DMS 273 treated with DMSO at 0.1 percent for 48 hours (cell line): ENCODE data around the gene PODNL1.
A peak's percentile ranks its signal among the peaks of the same experiment; 100 is the strongest.
"Not testable (repeated sequence)": the region's sequence is repeated elsewhere in the genome, so short reads cannot be mapped to it uniquely, and the experiment has no call there.

Source experiments
- DNase-seq: peaks from one replicate; lab custom pipeline; 2025; lab: John Stamatoyannopoulos, UW

The PODNL1 gene

GRCh38 chr19:13923194-13923987 is 14.8 kb downstream of the PODNL1 start:
- no peak for DNase-seq

DNA sequence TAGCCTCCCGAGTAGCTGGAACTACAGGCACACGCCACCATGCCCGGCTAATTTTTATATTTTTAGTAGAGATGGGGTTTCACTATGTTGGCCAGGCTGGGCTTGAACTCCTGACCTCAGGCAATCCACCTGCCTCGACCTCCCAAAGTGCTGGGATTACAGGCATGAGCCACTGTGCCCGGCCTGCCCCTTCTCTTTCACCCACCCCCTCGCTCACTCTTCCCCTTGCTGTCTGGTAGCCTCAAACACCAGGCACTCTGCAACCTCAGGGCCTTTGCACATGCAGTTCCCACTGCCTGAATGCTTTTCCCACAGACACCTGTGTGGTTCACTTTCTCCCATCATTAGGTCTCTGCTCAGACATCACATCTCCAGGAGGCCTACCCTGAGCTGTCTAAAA is 16.1 kb downstream of the PODNL1 start:
- not testable (repeated sequence) for DNase-seq

DNA sequence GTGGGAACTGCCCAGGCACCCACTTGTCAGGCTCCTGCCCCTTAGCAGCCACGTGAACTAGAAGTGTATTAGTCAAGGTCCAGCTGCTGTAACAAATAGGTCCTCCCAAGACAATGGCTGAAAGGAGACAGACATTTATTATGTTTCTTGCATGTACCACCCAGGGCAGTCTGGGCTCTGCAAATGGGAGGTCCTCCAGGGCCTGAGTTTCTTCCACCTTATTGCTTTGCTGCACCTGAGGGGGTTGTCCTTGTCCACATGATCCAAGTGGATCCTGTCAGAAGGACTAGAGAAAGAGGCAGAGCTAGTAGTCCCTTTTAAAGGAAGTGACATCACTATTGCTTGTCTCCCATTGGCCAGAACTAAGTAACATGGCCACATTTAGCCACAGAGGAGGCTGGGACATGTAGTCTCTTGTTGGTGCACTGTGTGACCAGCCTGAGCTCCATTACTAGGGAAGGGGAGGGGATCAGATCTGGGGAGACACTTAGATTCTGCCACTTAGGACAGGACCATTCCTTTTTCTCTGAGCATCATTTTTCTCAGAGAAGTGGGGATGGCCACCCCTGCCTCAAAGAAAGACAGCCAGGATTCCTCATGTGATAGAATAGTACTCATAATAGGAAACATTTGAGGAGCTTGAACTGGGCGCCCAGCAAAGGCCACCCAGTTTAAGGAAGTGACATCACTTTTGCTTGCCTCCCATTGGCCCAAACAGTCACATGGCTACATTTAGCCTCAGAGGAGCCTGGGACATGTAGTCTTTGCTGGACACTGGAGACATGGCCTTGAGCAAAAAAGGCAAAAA is 17.1 kb downstream of the PODNL1 start:
- DNase-seq = peak; percentile 54

- DNase-seq = no peak
Measured at GRCh38 chr19:13920524-13920923, 17.7 kb downstream of the PODNL1 start.

GRCh38 chr19:13918726-13919411 is 19.3 kb downstream of the PODNL1 start:
- DNase-seq = no peak

GRCh38 chr19:13917888-13918406 is 20.3 kb downstream of the PODNL1 start:
- no peak for DNase-seq

DNA sequence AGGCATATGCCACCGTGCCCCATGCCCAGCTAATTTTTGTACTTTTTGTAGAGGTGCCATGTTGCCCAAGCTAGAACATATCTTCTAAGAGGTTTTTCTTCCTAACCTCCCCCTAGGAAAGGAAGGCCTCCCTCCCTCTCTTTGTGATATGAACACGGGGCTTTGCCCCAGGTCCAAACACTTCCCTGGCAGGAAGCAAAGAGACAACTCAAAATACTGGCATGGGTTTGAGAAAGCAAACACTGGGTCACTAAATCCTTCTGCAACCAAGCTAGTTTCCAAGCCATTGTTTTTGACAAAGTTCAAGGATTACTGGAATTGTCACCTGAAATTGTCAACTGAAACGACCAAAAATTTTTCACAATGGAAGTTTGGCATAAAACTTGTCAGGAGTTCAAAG is 23.4 kb downstream of the PODNL1 start:
- no peak for DNase-seq

DNA sequence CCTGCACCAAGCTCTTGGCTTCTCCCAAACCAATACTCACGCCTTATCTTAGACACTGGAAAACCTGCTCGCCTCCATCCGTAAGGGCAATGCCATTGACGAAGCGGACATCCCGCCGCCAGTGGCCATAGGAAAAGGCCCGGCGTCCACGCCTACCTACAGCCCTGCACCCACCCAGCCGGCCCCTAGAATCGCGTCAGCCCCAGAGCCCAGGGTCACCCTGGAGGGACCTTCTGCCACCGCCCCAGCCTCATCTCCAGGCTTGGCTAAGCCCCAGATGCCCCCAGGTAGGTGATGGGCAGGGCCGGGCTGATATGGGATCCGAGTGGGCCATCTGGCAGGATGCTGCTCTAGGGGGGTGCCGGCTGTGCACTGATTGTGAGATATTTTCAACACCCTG is 24.9 kb downstream of the PODNL1 start:
- no peak for DNase-seq

- no peak for DNase-seq
Measured at GRCh38 chr19:13909430-13909829, 28.8 kb downstream of the PODNL1 start.

GRCh38 chr19:13908674-13909073 is 29.5 kb downstream of the PODNL1 start:
- DNase-seq = no peak

- DNase-seq = no peak
Measured at GRCh38 chr19:13906910-13907309, 31.3 kb downstream of the PODNL1 start.

GRCh38 chr19:13906521-13906904 is 31.7 kb downstream of the PODNL1 start:
- no peak for DNase-seq

GRCh38 chr19:13905634-13906520 is 32.3 kb downstream of the PODNL1 start, which contains the start of the genes BRME1 and CC2D1A:
Gene BRME1, minus strand, starts transcription at chr19:13906117. Its CDS starts 1,225 bp downstream, at chr19:13904892.
Gene CC2D1A, plus strand, starts transcription at chr19:13906201. Its CDS starts 241 bp downstream, at chr19:13906442.
- DNase-seq = peak; percentile 67

DNA sequence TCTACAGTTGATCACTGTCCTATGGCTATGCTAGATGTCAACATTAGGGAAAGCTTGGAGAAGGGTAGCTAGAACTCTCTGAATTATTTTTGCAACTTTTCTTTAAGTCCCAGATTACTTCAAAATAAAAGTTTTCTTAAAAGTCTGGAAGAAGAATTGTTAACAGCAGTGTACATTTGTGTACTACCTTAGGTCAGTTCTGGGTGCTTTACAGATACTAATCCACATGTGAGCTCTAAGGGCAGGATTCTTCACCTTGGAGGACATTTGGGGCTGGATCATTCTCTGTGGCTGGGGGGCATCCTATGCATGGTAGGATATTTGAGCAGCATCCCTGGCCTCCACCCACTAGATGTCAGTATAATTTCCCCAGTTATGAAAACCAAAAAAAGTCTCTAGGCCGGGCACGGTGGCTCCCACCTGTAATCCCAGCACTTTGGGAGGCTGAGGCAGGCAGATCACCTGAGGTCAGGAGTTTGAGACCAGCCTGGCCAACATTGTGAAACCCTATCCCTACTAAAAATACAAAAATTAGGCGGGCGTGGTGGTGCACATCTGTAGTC is 35.1 kb downstream of the PODNL1 start:
- no peak for DNase-seq

DNA sequence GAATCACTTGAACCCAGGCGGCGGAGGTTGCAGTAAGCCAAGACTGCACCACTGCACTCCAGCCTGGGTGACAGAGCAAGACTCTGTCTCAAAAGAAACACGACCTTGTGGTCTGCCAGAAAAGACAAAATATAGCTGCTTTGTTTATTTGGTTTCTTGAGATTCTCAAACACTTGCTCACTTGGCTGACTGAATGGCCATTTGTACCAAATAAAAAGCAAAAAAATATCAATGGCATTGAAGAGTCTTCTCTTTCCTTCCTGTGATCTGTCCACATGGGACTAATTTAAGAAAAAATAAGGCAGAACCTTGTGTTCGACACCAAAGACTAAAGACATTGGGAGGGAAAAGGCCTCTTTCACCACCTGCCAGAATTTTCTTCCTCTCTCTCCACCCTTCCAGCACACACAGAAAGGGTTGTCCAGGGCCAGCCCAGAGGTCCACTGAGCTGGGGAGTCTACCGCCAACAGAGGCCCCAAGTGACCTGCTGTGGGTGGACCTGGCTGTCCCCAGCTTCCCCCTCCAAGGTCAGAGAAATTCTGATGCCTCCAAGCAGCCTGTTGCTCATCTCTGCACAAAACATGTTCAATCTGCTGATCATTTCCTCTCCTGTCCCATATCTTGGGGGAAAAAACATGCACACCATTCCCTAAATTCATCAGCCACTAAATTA is 38.2 kb downstream of the PODNL1 start:
- DNase-seq = no peak

GRCh38 chr19:13899393-13899792 is 38.8 kb downstream of the PODNL1 start:
- DNase-seq = no peak

- DNase-seq = no peak
Measured at GRCh38 chr19:13896227-13896626, 42.0 kb downstream of the PODNL1 start.

DNA sequence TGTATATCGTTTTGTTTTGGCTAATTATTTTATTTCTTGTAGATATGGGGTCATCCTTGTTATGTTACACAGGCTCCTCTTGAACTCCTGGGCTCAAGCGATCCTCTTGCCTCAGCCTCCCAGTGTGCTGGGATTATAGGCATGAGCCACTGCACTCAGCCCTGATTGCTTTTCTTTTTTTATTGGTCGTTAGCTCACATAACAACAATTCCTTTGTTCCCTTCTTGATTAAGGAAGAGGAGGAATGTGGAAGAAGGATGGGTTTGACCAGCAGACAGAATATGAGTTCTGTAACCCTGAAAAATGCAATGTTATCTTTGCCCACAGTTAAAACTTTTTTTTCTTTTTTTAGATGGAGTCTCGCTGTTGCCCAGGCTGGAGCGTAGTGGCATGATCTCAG is 43.7 kb downstream of the PODNL1 start:
- DNase-seq = no peak

DNA sequence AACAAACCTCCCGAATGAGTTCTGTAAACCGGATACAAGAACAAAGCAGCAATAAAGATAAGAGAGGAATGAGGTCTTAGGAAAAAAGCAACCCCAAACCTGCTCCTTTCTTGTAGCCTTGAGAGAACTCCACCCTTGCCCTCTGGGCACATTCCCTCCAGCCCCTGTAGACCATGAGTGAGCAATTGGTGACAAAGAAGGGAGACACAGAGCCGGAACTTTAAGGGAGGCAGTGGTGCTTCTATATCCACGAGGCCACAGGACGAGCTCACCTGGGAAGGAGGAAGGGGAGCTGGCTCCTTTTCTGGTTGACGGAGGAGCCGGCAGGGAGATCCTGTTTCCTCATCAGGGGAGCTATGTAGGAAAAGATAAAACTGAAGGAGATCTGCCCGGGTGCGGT is 45.3 kb downstream of the PODNL1 start:
- DNase-seq = no peak

- DNase-seq = no peak
Measured at GRCh38 chr19:13890136-13890535, 48.1 kb downstream of the PODNL1 start.
